Immature natural killer cell (primary cell): Measurements from ENCODE around the gene DRGX. TPM values are rescaled to one million over a fixed set of nuclear protein-coding genes. Genes with fewer than 3 reads are reported as not detected.

Experiments used
- DNase-seq, 3 donors: peaks; one replicate each; pipeline ENCODE4 v3.0.0; 2022; ENCODE audit warnings: mixed read lengths in 1 of 3
- H3K27ac Mint-ChIP-seq, 6 donors: one replicate each; pipeline ENCODE4 v1.8.0; 2020; ENCODE audit warnings: mixed read lengths in 6 of 6, mild to moderate bottlenecking in 5 of 6, inconsistent platforms in 4 of 6, moderate library complexity in 3 of 6
- H3K27me3 Mint-ChIP-seq, 3 donors: one replicate each; pipeline ENCODE4 v1.8.0; 2020 to 2021; ENCODE audit warnings: low read depth in 3 of 3, mild to moderate bottlenecking in 3 of 3, mixed read lengths in 3 of 3, moderate library complexity in 3 of 3, inconsistent platforms in 1 of 3
- H3K36me3 Mint-ChIP-seq, 3 donors: one replicate each; pipeline ENCODE4 v1.8.0; 2020; ENCODE audit warnings: mixed read lengths in 3 of 3, inconsistent platforms in 2 of 3, mild to moderate bottlenecking in 2 of 3
- H3K4me1 Mint-ChIP-seq, 2 donors: one replicate each; pipeline ENCODE4 v1.8.0; 2020; ENCODE audit warnings: inconsistent platforms in 2 of 2, mild to moderate bottlenecking in 2 of 2, mixed read lengths in 2 of 2, moderate library complexity in 1 of 2
- H3K4me3 Mint-ChIP-seq, 5 donors: one replicate each; pipeline ENCODE4 v1.8.0; 2020; ENCODE audit warnings: mild to moderate bottlenecking in 5 of 5, mixed read lengths in 5 of 5, inconsistent platforms in 3 of 5, moderate library complexity in 3 of 5
- H3K9me3 Mint-ChIP-seq, 6 donors: one replicate each; pipeline ENCODE4 v1.8.0; 2020; ENCODE audit warnings: mild to moderate bottlenecking in 6 of 6, mixed read lengths in 6 of 6, inconsistent platforms in 4 of 6, moderate library complexity in 3 of 6
- polyA plus RNA-seq, 3 donors: library from polyadenylated mRNA; unstranded; fragments of 300-500 nt; fragmentation: Illumina TruSeq; gene quantifications; one replicate each; pipeline ENCODE4 v1.2.3, GENCODE V29; 2021

Gene DRGX
- polyA plus RNA-seq, 3 donors from 2014 or later: not detected

DNA sequence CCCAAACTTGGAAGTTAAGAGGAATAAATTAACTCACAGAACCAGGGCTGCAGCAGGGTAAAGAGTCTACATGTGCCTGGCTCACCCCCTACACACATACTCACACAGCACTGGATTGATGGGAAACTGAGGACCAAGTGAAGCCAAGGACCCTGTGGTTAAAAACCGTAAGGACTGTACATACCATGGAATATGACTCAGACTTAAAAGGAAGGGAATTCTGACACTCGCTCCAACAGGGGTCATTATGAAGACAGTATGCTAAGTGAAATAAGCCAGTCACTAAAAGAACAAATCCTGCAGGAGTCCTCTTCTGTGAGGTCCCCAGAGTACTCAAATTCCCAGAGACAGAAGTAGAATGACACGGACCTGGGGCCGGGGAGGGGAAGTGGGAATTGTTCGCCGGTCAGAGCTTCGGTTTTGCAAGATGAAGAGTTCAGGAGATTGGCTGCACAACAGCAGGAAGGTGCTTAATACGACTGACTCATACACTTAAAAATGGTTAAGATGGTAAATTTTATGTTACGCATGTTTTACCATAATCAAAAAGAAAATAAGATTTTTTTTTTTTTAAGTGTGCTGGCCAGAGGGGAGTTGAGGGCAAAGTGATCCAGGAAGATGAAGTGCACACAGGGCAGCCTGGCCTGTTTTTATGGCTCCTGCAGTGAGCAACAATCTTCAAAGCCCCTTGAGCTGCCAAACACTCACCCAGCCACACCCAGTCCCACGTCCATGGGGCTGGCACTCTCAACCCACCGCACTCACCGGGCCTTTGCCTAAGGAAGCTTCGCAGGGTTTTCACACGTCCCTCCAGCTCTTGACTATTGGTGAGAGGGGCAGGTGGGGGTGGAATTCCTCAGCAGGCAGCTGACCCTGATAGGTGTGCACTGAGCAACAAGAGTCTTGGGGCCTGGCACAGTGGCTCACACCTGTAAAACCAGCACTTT is 26.4 kb downstream of the DRGX start:
- H3K27ac Mint-ChIP-seq: no peak overlapping the region
- peaks cover 0 to 10% (median 5%) of the 10 kb centered on the region in 3 donors for H3K27me3 Mint-ChIP-seq
- no peaks in the 10 kb centered on the region for H3K4me1 Mint-ChIP-seq
- no peak for DNase-seq
- H3K4me3 Mint-ChIP-seq: no peak overlapping the region
- H3K36me3 Mint-ChIP-seq: no peaks in the 10 kb centered on the region
- H3K9me3 Mint-ChIP-seq: no peaks in the 10 kb centered on the region

GRCh38 chr10:49368256-49368655 is 27.6 kb downstream of the DRGX start:
- H3K27ac Mint-ChIP-seq: no peak overlapping the region

GRCh38 chr10:49367600-49367999 is 28.3 kb downstream of the DRGX start:
- H3K4me3 Mint-ChIP-seq: no peak overlapping the region
- H3K9me3 Mint-ChIP-seq: no peaks in the 10 kb centered on the region
- DNase-seq: no peak
- H3K27me3 Mint-ChIP-seq: peaks cover 0 to 7% (median 6%) of the 10 kb centered on the region in 3 donors
- H3K27ac Mint-ChIP-seq: no peak overlapping the region
- H3K4me1 Mint-ChIP-seq: no peaks in the 10 kb centered on the region
- H3K36me3 Mint-ChIP-seq: no peaks in the 10 kb centered on the region

More at GRCh38 chr10:49368256-49368655, 27.6 kb downstream of the DRGX start:
- H3K36me3 Mint-ChIP-seq: no peaks in the 10 kb centered on the region
- peaks cover 0 to 8% (median 5%) of the 10 kb centered on the region in 3 donors for H3K27me3 Mint-ChIP-seq
- H3K4me3 Mint-ChIP-seq: no peak overlapping the region
- DNase-seq: no peak
- H3K9me3 Mint-ChIP-seq: no peaks in the 10 kb centered on the region
- no peaks in the 10 kb centered on the region for H3K4me1 Mint-ChIP-seq

DNA sequence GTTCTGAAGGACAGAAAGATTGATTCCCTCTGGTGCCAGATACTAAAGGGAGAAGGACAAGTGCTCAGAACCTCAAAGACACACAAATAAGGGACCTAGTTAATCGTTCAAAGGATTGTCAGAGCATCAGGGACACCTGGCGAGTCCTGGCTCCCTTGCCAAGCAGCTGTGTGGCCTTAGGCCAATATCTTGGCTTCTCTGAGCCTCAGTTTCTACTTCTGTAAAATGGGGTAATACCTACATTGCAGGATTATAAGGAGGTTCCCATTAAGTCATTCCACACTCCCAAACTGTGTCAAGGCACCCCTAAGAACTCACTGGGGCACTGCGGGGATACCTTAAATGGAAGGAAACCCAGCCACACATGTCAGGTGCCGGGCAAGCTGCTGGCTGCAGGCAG is 29.4 kb downstream of the DRGX start:
- Mint-ChIP-seq H3K4me3 (no peak overlapping the region), H3K27me3 (peaks cover 0 to 8% (median 3%) of the 10 kb centered on the region in 3 donors), H3K36me3 (no peaks in the 10 kb centered on the region), H3K9me3 (no peaks in the 10 kb centered on the region), H3K4me1 (no peaks in the 10 kb centered on the region), H3K27ac (no peak overlapping the region)
- no peak for DNase-seq

- H3K36me3 Mint-ChIP-seq: no peaks in the 10 kb centered on the region
- no peaks in the 10 kb centered on the region for H3K4me1 Mint-ChIP-seq
- H3K27ac Mint-ChIP-seq: no peak overlapping the region
- H3K27me3 Mint-ChIP-seq: peaks cover 0 to 7% (median 3%) of the 10 kb centered on the region in 3 donors
- H3K9me3 Mint-ChIP-seq: no peaks in the 10 kb centered on the region
- DNase-seq: no peak
- H3K4me3 Mint-ChIP-seq: no peak overlapping the region
Measured at GRCh38 chr10:49365675-49366415, 30.0 kb downstream of the DRGX start.

- no peaks in the 10 kb centered on the region for H3K36me3 Mint-ChIP-seq
- DNase-seq: no peak
- H3K4me3 Mint-ChIP-seq: no peak overlapping the region
- peaks cover 0 to 6% (median 3%) of the 10 kb centered on the region in 3 donors for H3K27me3 Mint-ChIP-seq
- no peaks in the 10 kb centered on the region for H3K4me1 Mint-ChIP-seq
- H3K27ac Mint-ChIP-seq: no peak overlapping the region
- H3K9me3 Mint-ChIP-seq: no peaks in the 10 kb centered on the region
Measured at GRCh38 chr10:49365275-49365674, 30.6 kb downstream of the DRGX start.

DNA sequence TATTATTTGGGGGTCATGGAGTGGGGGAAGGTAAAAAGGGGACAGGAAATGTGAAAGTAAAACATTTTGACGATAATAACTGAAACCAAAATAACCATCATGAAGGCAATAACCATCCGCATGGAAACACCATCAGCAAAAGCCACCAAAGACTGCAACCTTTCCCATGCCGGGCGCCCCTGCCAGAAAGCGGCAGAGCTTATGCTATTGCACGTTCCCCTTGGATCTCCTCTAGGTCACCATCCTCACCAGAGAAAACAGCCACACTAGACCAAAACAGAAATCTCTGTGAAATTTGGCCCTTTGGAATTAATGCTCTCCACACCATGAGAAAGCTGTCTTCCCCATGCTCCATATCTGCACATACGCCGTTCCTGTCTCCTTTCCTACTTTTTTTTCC is 31.1 kb downstream of the DRGX start:
- no peaks in the 10 kb centered on the region for H3K9me3 Mint-ChIP-seq
- H3K27me3 Mint-ChIP-seq: peaks cover 0 to 6% (median 3%) of the 10 kb centered on the region in 3 donors
- no peaks in the 10 kb centered on the region for H3K4me1 Mint-ChIP-seq
- H3K4me3 Mint-ChIP-seq: no peak overlapping the region
- DNase-seq: no peak
- H3K27ac Mint-ChIP-seq: no peak overlapping the region
- H3K36me3 Mint-ChIP-seq: no peaks in the 10 kb centered on the region

DNA sequence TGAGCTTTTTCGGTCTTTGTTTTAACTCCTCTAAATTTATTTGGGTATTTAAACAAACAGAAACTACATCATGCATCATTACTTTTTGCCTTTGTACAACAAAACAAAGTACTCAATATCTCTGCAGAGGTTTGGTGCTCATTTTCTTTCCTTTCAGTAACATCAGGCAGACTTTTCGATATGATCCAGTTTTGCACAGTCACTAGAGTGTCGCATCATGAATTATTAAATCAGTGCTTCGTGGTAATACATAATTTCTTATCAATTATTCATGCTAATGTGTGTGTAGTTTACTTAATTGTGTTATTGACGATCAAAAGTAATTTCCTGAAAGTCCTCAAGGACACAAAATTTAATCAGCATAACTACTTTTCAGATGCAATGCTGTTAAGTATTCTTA is 31.8 kb downstream of the DRGX start:
- Mint-ChIP-seq H3K36me3 (no peaks in the 10 kb centered on the region), H3K4me1 (no peaks in the 10 kb centered on the region), H3K27ac (no peak overlapping the region), H3K4me3 (no peak overlapping the region), H3K9me3 (no peaks in the 10 kb centered on the region), H3K27me3 (peaks cover 0 to 5% (median 2%) of the 10 kb centered on the region in 3 donors)
- DNase-seq: no peak

- Mint-ChIP-seq H3K9me3 (no peaks in the 10 kb centered on the region), H3K27me3 (peaks cover 0 to 5% (median 2%) of the 10 kb centered on the region in 3 donors), H3K27ac (no peak overlapping the region), H3K4me3 (no peak overlapping the region), H3K4me1 (no peaks in the 10 kb centered on the region), H3K36me3 (no peaks in the 10 kb centered on the region)
- DNase-seq: no peak
Measured at GRCh38 chr10:49363309-49364031, 32.4 kb downstream of the DRGX start.

GRCh38 chr10:49362596-49363260 is 33.2 kb downstream of the DRGX start:
- peak overlapping the region in 2 of 6 donors; percentile 62 to 63 for H3K27ac Mint-ChIP-seq
- peaks cover 0 to 5% (median 2%) of the 10 kb centered on the region in 3 donors for H3K27me3 Mint-ChIP-seq
- no peaks in the 10 kb centered on the region for H3K9me3 Mint-ChIP-seq
- no peak overlapping the region for H3K4me3 Mint-ChIP-seq
- peaks cover 0 to under 1% (median 0%) of the 10 kb centered on the region in 3 donors for H3K36me3 Mint-ChIP-seq
- DNase-seq: no peak
- no peaks in the 10 kb centered on the region for H3K4me1 Mint-ChIP-seq

GRCh38 chr10:49361735-49362568 is 33.9 kb downstream of the DRGX start:
- peaks cover 0 to 5% (median 2%) of the 10 kb centered on the region in 3 donors for H3K27me3 Mint-ChIP-seq
- peaks cover 0 to 2% (median 0%) of the 10 kb centered on the region in 6 donors for H3K9me3 Mint-ChIP-seq
- no peaks in the 10 kb centered on the region for H3K4me1 Mint-ChIP-seq
- peak overlapping the region in 1 of 6 donors; percentile 53 for H3K27ac Mint-ChIP-seq
- H3K36me3 Mint-ChIP-seq: peaks cover 0 to 4% (median 0%) of the 10 kb centered on the region in 3 donors
- no peak for DNase-seq
- no peak overlapping the region for H3K4me3 Mint-ChIP-seq

- Mint-ChIP-seq H3K4me1 (no peaks in the 10 kb centered on the region), H3K27me3 (peaks cover 0 to 5% (median 4%) of the 10 kb centered on the region in 3 donors), H3K27ac (no peak overlapping the region), H3K4me3 (no peak overlapping the region), H3K9me3 (peaks cover 0 to 5% (median 0%) of the 10 kb centered on the region in 6 donors), H3K36me3 (peaks cover 0 to 4% (median 0%) of the 10 kb centered on the region in 3 donors)
- no peak for DNase-seq
Measured at GRCh38 chr10:49361178-49361554, 34.7 kb downstream of the DRGX start.
